Dermis blood vessel endothelial cell (primary cell): ENCODE data around the gene RAB7B. TPM values are rescaled to one million over a fixed set of nuclear protein-coding genes. Genes with fewer than 3 reads are reported as not detected.

Experiments used
- total RNA-seq: library from RNA; depleted of rRNA; stranded (reverse); fragments of >200 nt; gene quantifications from 2 replicates; pipeline ENCODE4 v1.2.3, GENCODE V29; 2014

Gene RAB7B
- total RNA-seq, 1 donor from 2014 or later, result not detected

Other genes with a start within 250 kb of the RAB7B start
- gene RAB29, start 227.9 kb downstream of the RAB7B start, total RNA-seq, result 28.2 and 29.6 TPM in 2 replicates
- 22.8 and 30.7 TPM in 2 replicates for gene SLC41A1, start 190.2 kb downstream of the RAB7B start, total RNA-seq
- 0.05 TPM in 1 of 2 replicates, not detected in the other for gene PM20D1, start 153.3 kb downstream of the RAB7B start, total RNA-seq
- gene SLC26A9, start 59.9 kb downstream of the RAB7B start, total RNA-seq, result 0.09 TPM in 1 of 2 replicates, not detected in the other
- gene CTSE, start 20.5 kb upstream of the RAB7B start, total RNA-seq, result not detected in 2 replicates
- gene RHEX, start 49.8 kb upstream of the RAB7B start, total RNA-seq, result not detected in 2 replicates
- gene AVPR1B, start 114.0 kb upstream of the RAB7B start, total RNA-seq, result 0.05 TPM in 1 of 2 replicates, not detected in the other
- gene FAM72A, start 199.4 kb upstream of the RAB7B start, total RNA-seq, result 5.9 and 8.0 TPM in 2 replicates
- gene SRGAP2, start 200.1 kb upstream of the RAB7B start, total RNA-seq, result 102 and 108 TPM in 2 replicates